Thymus (tissue), 11 donors: ENCODE data around the gene NUDC. TPM values are rescaled to one million over a fixed set of nuclear protein-coding genes. Genes with fewer than 3 reads are reported as not detected.

Experiments
- DNase-seq, 9 donors: peaks; one replicate each; pipeline ENCODE4 v3.0.0-alpha.2; 2013; ENCODE audit warnings: low spot score in 9 of 9, low read depth in 6 of 9, missing footprints in 1 of 9
- H3K27ac ChIP-seq, 2 donors: one replicate each; pipeline ENCODE4 v1.5.1; 2013; ENCODE audit warnings: control low read depth in 1 of 2, low read depth in 1 of 2, low read length in 1 of 2, mild to moderate bottlenecking in 1 of 2, moderate library complexity in 1 of 2
- H3K27me3 ChIP-seq, 2 donors: one replicate each; pipeline ENCODE4 v1.5.1; 2013; ENCODE audit warnings: low read length in 1 of 2; ENCODE audit not compliant: control insufficient read depth in 2 of 2, insufficient read depth in 1 of 2
- H3K36me3 ChIP-seq, 2 donors: one replicate each; pipeline ENCODE4 v1.5.1; 2013; ENCODE audit warnings: low read length in 1 of 2, mild to moderate bottlenecking in 1 of 2, moderate library complexity in 1 of 2; ENCODE audit not compliant: control insufficient read depth in 2 of 2, insufficient read depth in 2 of 2
- H3K4me1 ChIP-seq, 2 donors: one replicate each; pipeline ENCODE4 v1.5.1; 2013; ENCODE audit warnings: low read length in 2 of 2; ENCODE audit not compliant: control insufficient read depth in 2 of 2, insufficient read depth in 2 of 2
- H3K4me3 ChIP-seq, 2 donors: one replicate each; pipeline ENCODE4 v1.5.1; 2013; ENCODE audit warnings: low read length in 2 of 2, control low read depth in 1 of 2, mild to moderate bottlenecking in 1 of 2
- H3K9me3 ChIP-seq, 2 donors: one replicate each; pipeline ENCODE4 v1.5.1; 2013; ENCODE audit warnings: low read length in 1 of 2, mild to moderate bottlenecking in 1 of 2; ENCODE audit not compliant: control insufficient read depth in 2 of 2, insufficient read depth in 1 of 2
- WGBS: extraction: QIAGEN DNeasy Blood & Tissue Kit; methylation state at CpG from one replicate; pipeline ENCODE4 v1.1.7; 2013; 5-methylcytosine and 5-hydroxymethylcytosine counted together
- polyA plus RNA-seq: library from polyadenylated mRNA; stranded (reverse); fragments of 200-250 nt; gene quantifications from one replicate; pipeline ENCODE4 v1.2.3, GENCODE V29; 2013
- total RNA-seq: library from RNA; stranded (reverse); fragments of 120-200 nt; gene quantifications from one replicate; pipeline ENCODE4 v1.2.4, GENCODE V29; 2013
- donor health status: healthy.

Gene NUDC
- total and polyA plus RNA-seq, 2 donors = 48.1 to 51.6 TPM

- Histone ChIP-seq H3K4me1 (peaks cover 6 to 16% of the 10 kb centered on the region in 2 donors), H3K27me3 (no peaks in the 10 kb centered on the region), H3K9me3 (no peaks in the 10 kb centered on the region), H3K4me3 (no peak overlapping the region), H3K27ac (no peak overlapping the region), H3K36me3 (peaks cover 37 to 57% of the 10 kb centered on the region in 2 donors)
- 96% methylated on average over 1 of the region's 1 CpG for WGBS
- DNase-seq = peak in 1 of 9 donors; percentile 37
These were observed 34.4 kb upstream of the NUDC start for GRCh38 chr1:26887125-26887524.

- Histone ChIP-seq H3K4me1 (peaks cover 6 to 16% of the 10 kb centered on the region in 2 donors), H3K27me3 (no peaks in the 10 kb centered on the region), H3K9me3 (no peaks in the 10 kb centered on the region), H3K4me3 (no peak overlapping the region), H3K36me3 (peaks cover 37 to 57% of the 10 kb centered on the region in 2 donors), H3K27ac (no peak overlapping the region)
- no peak for DNase-seq
- WGBS = 97% methylated on average over 1 of the region's 1 CpG
These were observed 33.3 kb upstream of the NUDC start for GRCh38 chr1:26888231-26888630.

- Histone ChIP-seq H3K4me3 (peak within 1 kb of the TSS; percentile 90 to 96), H3K27ac (peak within 1 kb of the TSS; percentile 85 to 95), H3K36me3 (peaks cover 33 to 54% of the 10 kb centered on the region in 2 donors), H3K9me3 (no peaks in the 10 kb centered on the region), H3K27me3 (no peaks in the 10 kb centered on the region), H3K4me1 (peaks cover 6 to 16% of the 10 kb centered on the region in 2 donors)
- 2% methylated on average over 89 of the region's 89 CpGs for WGBS
- DNase-seq = peak; percentile 52 to 87 (median 77)
These were observed 31.7 kb upstream of the NUDC start, which contains the start of gene GPN2 for GRCh38 chr1:26889551-26890466. GPN2 (minus strand) TSS chr1:26890283; CDS start chr1:26890096, 187 bp downstream.

- Histone ChIP-seq H3K4me3 (peak overlapping the region; percentile 90 to 96), H3K9me3 (no peaks in the 10 kb centered on the region), H3K36me3 (peaks cover 29 to 54% of the 10 kb centered on the region in 2 donors), H3K4me1 (peaks cover 6 to 16% of the 10 kb centered on the region in 2 donors), H3K27me3 (no peaks in the 10 kb centered on the region), H3K27ac (peak overlapping the region; percentile 83 to 85)
- no peak for DNase-seq
- 9% methylated on average over 12 of the region's 12 CpGs for WGBS
These were observed 31.1 kb upstream of the NUDC start for GRCh38 chr1:26890467-26890796.

- Histone ChIP-seq H3K4me1 (peaks cover 6 to 15% of the 10 kb centered on the region in 2 donors), H3K36me3 (peaks cover 42 to 48% of the 10 kb centered on the region in 2 donors), H3K27ac (no peak overlapping the region), H3K27me3 (no peaks in the 10 kb centered on the region), H3K9me3 (no peaks in the 10 kb centered on the region), H3K4me3 (no peak overlapping the region)
- no peak for DNase-seq
- WGBS = 96% methylated on average over 13 of the region's 13 CpGs
These were observed 27.3 kb upstream of the NUDC start for GRCh38 chr1:26894263-26894662.

GRCh38 chr1:26897351-26897750 lies 24.2 kb upstream of the NUDC start:
- Histone ChIP-seq H3K27ac (no peak overlapping the region), H3K36me3 (peaks cover 39 to 45% of the 10 kb centered on the region in 2 donors), H3K4me1 (peaks cover 10 to 19% of the 10 kb centered on the region in 2 donors), H3K27me3 (no peaks in the 10 kb centered on the region), H3K4me3 (no peak overlapping the region), H3K9me3 (no peaks in the 10 kb centered on the region)
- no peak for DNase-seq
- 97% methylated on average over 9 of the region's 9 CpGs for WGBS

- H3K4me3 ChIP-seq = peak within 1 kb of the TSS; percentile 96 to 97
- DNase-seq = peak; percentile 74 to 95 (median 90)
- H3K9me3 ChIP-seq = no peaks in the 10 kb centered on the region
- H3K27ac ChIP-seq = peak within 1 kb of the TSS; percentile 88 to 89
- WGBS = under 1% methylated on average over 50 of the region's 50 CpGs
- H3K4me1 ChIP-seq = peaks cover 10 to 19% of the 10 kb centered on the region in 2 donors
- H3K27me3 ChIP-seq = no peaks in the 10 kb centered on the region
- H3K36me3 ChIP-seq = peaks cover 19 to 20% of the 10 kb centered on the region in 2 donors
These were observed 21.3 kb upstream of the NUDC start, which contains the start of gene GPATCH3 for GRCh38 chr1:26900001-26900814. GPATCH3 (minus strand) TSS chr1:26900467; CDS start chr1:26900442, 25 bp downstream.

- Histone ChIP-seq H3K4me3 (peak overlapping the region; percentile 96 to 97), H3K4me1 (peaks cover 10 to 19% of the 10 kb centered on the region in 2 donors), H3K36me3 (peaks cover 14 to 19% of the 10 kb centered on the region in 2 donors), H3K27ac (peak overlapping the region in 1 of 2 donors; percentile 88), H3K9me3 (no peaks in the 10 kb centered on the region), H3K27me3 (no peaks in the 10 kb centered on the region)
- 65% methylated on average over 18 of the region's 18 CpGs for WGBS
- no peak for DNase-seq
These were observed 20.6 kb upstream of the NUDC start for GRCh38 chr1:26900815-26901511.
